ENCODE results near the gene PARVA.

PARVA gene

DNA sequence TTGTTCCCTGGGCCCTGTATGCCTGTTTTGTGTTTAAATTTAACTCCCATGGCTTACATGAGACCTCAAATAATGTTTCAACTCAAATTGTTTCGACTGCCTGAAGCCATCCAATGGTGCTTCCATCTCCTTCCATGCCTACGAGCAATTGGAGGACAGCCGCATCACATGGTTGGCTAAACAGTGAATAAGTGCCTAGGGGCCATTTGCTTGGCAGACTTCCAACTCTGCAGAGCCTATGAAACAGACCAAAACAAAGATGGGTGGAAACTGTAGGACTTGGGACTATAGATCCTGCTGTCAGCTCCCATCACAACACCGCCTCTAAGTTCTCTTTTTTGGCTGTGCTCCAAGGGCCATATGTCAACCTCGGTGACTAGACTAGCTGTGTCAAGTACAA, 84.1 kb downstream of the PARVA start:
- no peaks in the 10 kb centered on the region for H3K4me1 Mint-ChIP-seq (ENCODE audit: low read depth)
- peaks cover 10% of the 10 kb centered on the region for H3K27me3 Mint-ChIP-seq (ENCODE audit: low read depth)
- H3K4me3 Mint-ChIP-seq = no peak overlapping the region
- H3K27ac Mint-ChIP-seq = no peak overlapping the region
- H3K9me3 Mint-ChIP-seq = peaks cover 6% of the 10 kb centered on the region
- no peaks in the 10 kb centered on the region for H3K36me3 Mint-ChIP-seq (ENCODE audit: low read depth)

DNA sequence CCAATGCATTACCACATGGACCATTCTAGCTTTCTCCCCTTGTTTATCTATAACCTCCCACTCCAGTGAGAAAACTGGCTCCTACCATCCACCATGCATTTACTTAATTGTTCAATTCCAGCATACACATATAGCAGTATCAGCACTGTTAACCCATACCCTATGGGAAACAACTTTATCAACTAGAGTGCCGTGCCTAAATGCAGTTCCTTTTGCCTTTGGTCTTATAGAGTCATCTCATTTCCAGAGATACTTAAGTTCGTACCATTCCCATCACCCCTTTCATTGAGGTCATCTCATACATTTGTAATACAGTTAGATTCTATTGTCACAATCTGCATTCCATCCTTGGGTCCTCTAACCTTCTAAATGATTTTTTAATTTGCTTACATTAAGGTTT, 86.9 kb downstream of the PARVA start:
- Mint-ChIP-seq H3K9me3 (peaks cover 6% of the 10 kb centered on the region), H3K4me3 (no peak overlapping the region), H3K36me3 (ENCODE audit: low read depth) (no peaks in the 10 kb centered on the region), H3K4me1 (ENCODE audit: low read depth) (no peaks in the 10 kb centered on the region), H3K27ac (no peak overlapping the region), H3K27me3 (ENCODE audit: low read depth) (peaks cover 6% of the 10 kb centered on the region)

DNA sequence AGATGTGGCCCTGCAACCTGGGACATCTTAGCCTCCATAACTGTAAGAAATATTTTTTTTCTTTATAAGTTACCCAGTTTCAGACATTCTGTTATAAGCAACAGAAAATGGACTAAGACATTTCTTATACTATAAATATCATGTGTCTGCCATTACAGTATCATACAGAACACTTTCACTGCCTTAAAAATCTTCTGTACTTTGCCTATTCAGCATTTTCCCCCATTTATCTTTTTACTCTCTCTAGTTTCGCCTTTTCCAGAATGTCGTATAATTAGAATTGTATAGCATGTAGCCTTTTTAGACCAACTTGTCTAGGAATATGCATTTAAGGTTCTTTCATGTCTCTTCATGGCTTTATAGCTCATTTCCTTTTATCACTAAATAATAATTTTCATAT, 88.0 kb downstream of the PARVA start:
- no peaks in the 10 kb centered on the region for H3K4me1 Mint-ChIP-seq (ENCODE audit: low read depth)
- peaks cover 6% of the 10 kb centered on the region for H3K27me3 Mint-ChIP-seq (ENCODE audit: low read depth)
- peaks cover 6% of the 10 kb centered on the region for H3K9me3 Mint-ChIP-seq
- no peaks in the 10 kb centered on the region for H3K36me3 Mint-ChIP-seq (ENCODE audit: low read depth)
- no peak overlapping the region for H3K27ac Mint-ChIP-seq
- no peak overlapping the region for H3K4me3 Mint-ChIP-seq

DNA sequence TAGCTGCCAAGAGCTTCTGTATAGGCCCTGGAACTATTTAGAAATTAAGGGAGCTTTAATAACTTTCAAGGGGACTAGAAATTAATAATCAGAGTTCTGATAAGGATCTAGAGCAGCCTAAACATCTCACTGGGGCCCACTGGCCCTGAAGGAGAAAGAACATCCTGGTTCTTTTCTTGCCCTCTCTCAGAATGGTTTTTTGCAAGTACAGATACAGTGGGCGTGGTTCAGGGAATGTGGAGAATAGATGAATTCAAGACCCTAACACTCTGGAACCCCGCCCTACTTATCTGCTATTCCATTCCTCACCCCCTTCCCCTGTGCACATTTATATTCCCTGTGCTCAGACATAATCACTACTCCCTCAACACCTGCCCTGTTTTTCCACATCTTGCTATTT, 90.2 kb downstream of the PARVA start:
- H3K36me3 Mint-ChIP-seq (ENCODE audit: low read depth) = no peaks in the 10 kb centered on the region
- peaks cover 6% of the 10 kb centered on the region for H3K9me3 Mint-ChIP-seq
- peaks cover 6% of the 10 kb centered on the region for H3K27me3 Mint-ChIP-seq (ENCODE audit: low read depth)
- no peak overlapping the region for H3K27ac Mint-ChIP-seq
- no peak overlapping the region for H3K4me3 Mint-ChIP-seq
- no peaks in the 10 kb centered on the region for H3K4me1 Mint-ChIP-seq (ENCODE audit: low read depth)

DNA sequence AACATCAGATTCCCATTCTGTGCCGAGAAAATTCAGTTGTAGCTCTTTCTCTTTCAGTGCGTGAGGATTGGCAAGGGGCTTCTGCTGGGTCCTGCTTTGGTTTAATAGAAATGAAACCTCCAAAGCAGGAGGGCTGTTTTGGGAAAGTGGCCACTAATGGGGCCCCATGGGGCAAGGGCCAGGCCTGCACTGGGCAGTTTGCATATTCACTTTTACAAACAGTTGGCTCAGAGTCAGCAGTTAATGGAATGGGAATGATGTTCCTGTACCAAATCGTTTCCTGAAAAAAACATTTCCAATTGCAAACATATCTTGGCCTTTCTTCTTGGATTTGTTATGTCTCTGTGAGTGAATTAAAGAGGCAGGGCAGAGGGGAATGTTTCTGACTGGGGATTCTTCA, 92.1 kb downstream of the PARVA start:
- Mint-ChIP-seq H3K27me3 (ENCODE audit: low read depth) (no peaks in the 10 kb centered on the region), H3K4me1 (ENCODE audit: low read depth) (no peaks in the 10 kb centered on the region), H3K36me3 (ENCODE audit: low read depth) (no peaks in the 10 kb centered on the region), H3K9me3 (no peaks in the 10 kb centered on the region), H3K4me3 (no peak overlapping the region), H3K27ac (no peak overlapping the region)

DNA sequence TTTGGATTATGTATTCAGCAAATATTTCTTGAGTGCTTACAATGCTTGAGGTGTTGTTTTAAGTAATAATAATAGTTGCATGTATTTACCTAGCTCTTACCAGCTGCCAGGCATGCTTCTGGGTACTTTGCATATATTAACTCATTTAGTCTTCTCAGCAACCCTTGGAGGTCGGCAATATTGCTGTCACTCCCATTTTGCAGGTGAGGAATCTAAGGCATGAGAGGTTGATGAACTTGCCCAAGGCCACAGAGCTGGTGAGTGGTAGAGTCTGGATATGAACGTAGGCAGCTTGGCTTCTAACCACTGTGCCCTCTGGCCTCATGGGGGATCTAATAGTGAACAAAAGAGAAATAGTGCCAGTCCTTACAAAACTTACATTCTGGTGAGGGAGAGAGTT, 92.9 kb downstream of the PARVA start:
- no peaks in the 10 kb centered on the region for H3K27me3 Mint-ChIP-seq (ENCODE audit: low read depth)
- no peak overlapping the region for H3K4me3 Mint-ChIP-seq
- no peaks in the 10 kb centered on the region for H3K36me3 Mint-ChIP-seq (ENCODE audit: low read depth)
- H3K4me1 Mint-ChIP-seq (ENCODE audit: low read depth) = no peaks in the 10 kb centered on the region
- no peak overlapping the region for H3K27ac Mint-ChIP-seq
- H3K9me3 Mint-ChIP-seq = no peaks in the 10 kb centered on the region

DNA sequence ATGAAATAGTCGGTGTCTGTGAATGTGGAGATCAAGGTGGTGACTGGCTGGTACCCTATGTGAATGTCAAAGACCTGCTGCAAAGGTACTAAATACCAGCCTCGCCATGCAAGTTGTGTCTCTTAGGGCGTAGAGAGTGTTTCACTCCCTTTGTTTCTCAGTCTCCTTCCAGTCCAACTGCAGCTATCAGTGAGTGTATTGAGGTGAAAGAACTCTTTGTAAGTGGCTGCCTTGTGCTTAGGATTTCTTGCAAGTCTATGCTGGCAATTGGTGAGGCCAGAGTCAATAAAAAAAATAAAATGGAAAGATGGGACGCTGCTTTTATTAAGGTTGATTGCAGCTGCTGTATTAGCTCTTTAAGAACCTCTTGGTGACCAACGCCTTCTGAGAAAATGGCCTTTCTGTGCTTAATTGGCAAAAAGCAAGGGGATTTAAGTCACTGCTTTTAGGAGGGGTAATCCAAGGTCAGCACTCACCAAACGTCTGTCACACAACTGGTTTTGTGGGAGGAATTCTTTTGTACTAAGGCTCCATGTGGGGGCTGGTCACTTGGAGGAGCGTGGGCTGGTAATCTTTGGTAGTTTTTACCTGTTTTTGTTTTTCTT, 95.1 kb downstream of the PARVA start:
- Mint-ChIP-seq H3K36me3 (ENCODE audit: low read depth) (no peaks in the 10 kb centered on the region), H3K27ac (no peak overlapping the region), H3K4me3 (no peak overlapping the region), H3K4me1 (ENCODE audit: low read depth) (no peaks in the 10 kb centered on the region), H3K27me3 (ENCODE audit: low read depth) (no peaks in the 10 kb centered on the region), H3K9me3 (no peaks in the 10 kb centered on the region)

DNA sequence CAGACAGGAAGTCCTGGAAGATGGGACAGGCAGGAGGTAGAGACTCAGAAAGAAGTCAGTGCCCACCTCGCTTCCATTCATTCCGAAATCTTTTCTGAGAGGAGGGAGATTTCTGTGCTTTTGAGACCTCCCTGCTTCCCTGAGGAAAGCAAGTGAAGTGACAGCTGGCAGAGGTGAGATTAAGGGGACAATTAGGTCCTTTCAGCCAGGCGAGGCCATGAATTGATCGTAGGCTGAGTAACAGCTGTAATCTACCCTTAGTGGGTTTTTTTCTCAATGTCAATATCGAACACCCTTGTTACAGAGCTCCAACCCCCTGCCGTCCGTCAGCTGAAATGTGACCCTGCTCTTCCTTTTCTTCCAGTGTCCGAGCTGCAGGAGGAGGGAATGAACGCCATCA, 96.0 kb downstream of the PARVA start:
- no peaks in the 10 kb centered on the region for H3K27me3 Mint-ChIP-seq (ENCODE audit: low read depth)
- H3K9me3 Mint-ChIP-seq = no peaks in the 10 kb centered on the region
- no peak overlapping the region for H3K4me3 Mint-ChIP-seq
- H3K27ac Mint-ChIP-seq = no peak overlapping the region
- no peaks in the 10 kb centered on the region for H3K4me1 Mint-ChIP-seq (ENCODE audit: low read depth)
- no peaks in the 10 kb centered on the region for H3K36me3 Mint-ChIP-seq (ENCODE audit: low read depth)

DNA sequence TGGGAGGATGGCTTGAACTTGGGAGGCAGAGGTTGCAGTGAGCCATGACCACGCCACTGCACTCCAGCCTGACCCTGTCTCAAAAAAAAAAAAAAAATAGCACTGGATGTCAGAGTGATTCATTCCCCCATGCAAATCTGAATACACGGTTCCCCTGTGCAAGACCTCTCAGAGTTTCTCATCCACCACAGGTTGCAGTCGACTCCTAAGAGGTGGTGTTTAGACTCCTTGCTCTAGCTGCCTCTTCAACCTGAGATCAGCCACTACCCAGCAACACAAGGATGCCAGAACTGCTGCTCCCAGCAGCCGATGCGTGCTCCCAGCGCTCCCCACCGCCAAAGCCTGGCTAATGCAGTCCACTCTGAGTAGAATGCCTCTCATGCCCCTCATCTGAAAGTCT, 97.5 kb downstream of the PARVA start:
- Mint-ChIP-seq H3K4me3 (no peak overlapping the region), H3K27me3 (ENCODE audit: low read depth) (no peaks in the 10 kb centered on the region), H3K9me3 (no peaks in the 10 kb centered on the region), H3K27ac (no peak overlapping the region), H3K36me3 (ENCODE audit: low read depth) (no peaks in the 10 kb centered on the region), H3K4me1 (ENCODE audit: low read depth) (no peaks in the 10 kb centered on the region)

DNA sequence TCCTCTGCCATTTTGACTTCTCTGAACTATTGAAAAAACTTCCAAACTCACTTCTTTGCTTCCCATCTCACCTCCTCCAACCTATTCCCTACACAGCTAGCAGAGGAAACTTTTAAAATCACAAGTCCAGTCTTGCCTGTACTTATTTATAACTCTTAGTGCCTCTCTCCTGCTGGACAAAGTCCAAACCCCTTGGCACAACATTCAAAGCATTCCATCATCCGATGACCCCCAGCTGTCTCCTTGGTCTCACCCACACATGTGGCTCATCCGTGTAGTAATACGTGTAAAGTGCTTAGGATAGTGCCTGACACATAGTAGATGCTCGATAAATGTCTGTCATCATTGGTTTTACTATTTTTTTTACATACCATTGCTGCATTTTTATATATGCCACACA, 101.4 kb downstream of the PARVA start:
- H3K36me3 Mint-ChIP-seq (ENCODE audit: low read depth) = no peaks in the 10 kb centered on the region
- no peaks in the 10 kb centered on the region for H3K4me1 Mint-ChIP-seq (ENCODE audit: low read depth)
- H3K27ac Mint-ChIP-seq = no peak overlapping the region
- no peak overlapping the region for H3K4me3 Mint-ChIP-seq
- H3K9me3 Mint-ChIP-seq = no peaks in the 10 kb centered on the region
- no peaks in the 10 kb centered on the region for H3K27me3 Mint-ChIP-seq (ENCODE audit: low read depth)

DNA sequence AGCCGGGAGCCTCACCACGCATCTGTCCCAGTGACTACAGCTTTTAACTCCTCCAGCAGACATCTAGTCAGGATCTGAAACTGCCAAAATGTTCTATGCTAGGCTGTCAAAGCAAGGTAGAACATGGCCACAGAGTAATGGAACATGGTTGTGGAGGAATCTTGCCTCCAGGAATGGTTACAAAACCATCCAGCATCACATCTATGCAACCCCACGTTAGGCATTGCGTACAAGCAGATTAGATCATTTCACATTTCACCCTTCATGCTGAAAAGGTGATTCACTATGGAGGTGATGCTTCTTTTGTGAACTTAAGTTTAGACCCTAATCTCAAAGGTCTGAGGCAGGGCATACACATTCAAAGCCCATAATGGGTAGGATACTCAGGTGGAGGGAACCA, 103.0 kb downstream of the PARVA start:
- H3K9me3 Mint-ChIP-seq = no peaks in the 10 kb centered on the region
- H3K4me3 Mint-ChIP-seq = no peak overlapping the region
- H3K27me3 Mint-ChIP-seq (ENCODE audit: low read depth) = no peaks in the 10 kb centered on the region
- no peaks in the 10 kb centered on the region for H3K36me3 Mint-ChIP-seq (ENCODE audit: low read depth)
- no peaks in the 10 kb centered on the region for H3K4me1 Mint-ChIP-seq (ENCODE audit: low read depth)
- no peak overlapping the region for H3K27ac Mint-ChIP-seq

DNA sequence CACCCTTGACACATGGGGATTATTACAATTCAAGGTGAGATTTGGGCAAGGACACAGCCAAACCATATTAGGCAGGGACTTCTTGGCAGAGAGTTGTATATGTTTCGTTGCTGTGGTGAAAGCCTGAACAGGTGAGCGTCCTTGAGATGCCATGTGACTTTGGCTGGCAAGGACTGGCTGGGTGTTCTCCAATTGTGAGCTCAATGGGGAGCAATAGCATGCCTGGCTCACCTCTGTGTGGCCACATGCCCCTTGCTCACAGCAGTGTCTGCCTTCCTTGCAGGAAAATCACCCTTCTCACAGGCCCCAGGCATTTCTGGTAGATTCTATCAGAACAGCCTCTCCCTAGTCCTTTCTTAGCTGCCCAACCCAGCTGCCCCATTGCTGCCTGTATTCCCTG, 105.5 kb downstream of the PARVA start:
- H3K27ac Mint-ChIP-seq = no peak overlapping the region
- H3K36me3 Mint-ChIP-seq (ENCODE audit: low read depth) = no peaks in the 10 kb centered on the region
- H3K4me3 Mint-ChIP-seq = no peak overlapping the region
- H3K9me3 Mint-ChIP-seq = no peaks in the 10 kb centered on the region
- H3K27me3 Mint-ChIP-seq (ENCODE audit: low read depth) = no peaks in the 10 kb centered on the region
- H3K4me1 Mint-ChIP-seq (ENCODE audit: low read depth) = no peaks in the 10 kb centered on the region

DNA sequence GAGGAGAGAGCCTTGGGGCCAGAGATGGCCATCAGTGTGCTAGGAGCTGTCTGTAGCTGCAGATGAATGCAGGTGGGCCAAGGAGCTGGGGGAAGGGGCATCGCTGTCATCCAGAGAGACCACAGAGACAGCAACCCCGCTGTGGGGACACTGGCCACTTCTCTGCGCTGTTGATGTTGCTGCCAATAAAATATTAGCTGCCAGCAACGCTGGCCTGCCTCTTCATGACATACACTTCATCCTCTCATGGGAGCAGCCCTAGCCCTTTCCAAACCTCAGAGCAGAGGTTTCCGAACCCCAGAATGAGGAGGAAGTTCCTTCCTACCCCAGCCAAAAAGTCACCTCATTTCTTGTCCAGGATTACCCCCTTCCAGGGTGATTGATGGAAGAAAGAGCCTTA, 106.2 kb downstream of the PARVA start:
- no peaks in the 10 kb centered on the region for H3K36me3 Mint-ChIP-seq (ENCODE audit: low read depth)
- H3K4me3 Mint-ChIP-seq = no peak overlapping the region
- no peaks in the 10 kb centered on the region for H3K27me3 Mint-ChIP-seq (ENCODE audit: low read depth)
- peaks cover 4% of the 10 kb centered on the region for H3K9me3 Mint-ChIP-seq
- H3K4me1 Mint-ChIP-seq (ENCODE audit: low read depth) = no peaks in the 10 kb centered on the region
- H3K27ac Mint-ChIP-seq = no peak overlapping the region

DNA sequence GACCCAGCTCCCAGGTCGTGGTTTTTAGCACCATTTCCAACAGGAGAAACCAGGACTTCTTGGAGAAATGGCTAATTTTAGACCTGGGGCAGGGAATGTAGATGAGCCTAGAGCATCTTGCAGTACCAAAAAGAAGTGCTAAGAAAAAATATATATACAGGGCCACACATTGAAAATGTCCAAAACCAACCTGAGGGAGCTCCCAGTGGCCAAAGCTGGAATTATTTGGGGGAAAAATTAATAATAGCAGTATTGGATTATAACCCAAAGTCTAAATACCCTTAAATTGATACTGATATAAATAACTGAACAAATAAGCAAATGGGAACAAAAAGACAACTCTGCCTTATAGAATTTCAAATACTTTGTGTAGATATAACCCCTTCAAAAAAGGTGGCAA, 108.0 kb downstream of the PARVA start:
- H3K36me3 Mint-ChIP-seq (ENCODE audit: low read depth) = no peaks in the 10 kb centered on the region
- no peaks in the 10 kb centered on the region for H3K27me3 Mint-ChIP-seq (ENCODE audit: low read depth)
- H3K27ac Mint-ChIP-seq = no peak overlapping the region
- H3K9me3 Mint-ChIP-seq = peaks cover 14% of the 10 kb centered on the region
- H3K4me1 Mint-ChIP-seq (ENCODE audit: low read depth) = no peaks in the 10 kb centered on the region
- no peak overlapping the region for H3K4me3 Mint-ChIP-seq

DNA sequence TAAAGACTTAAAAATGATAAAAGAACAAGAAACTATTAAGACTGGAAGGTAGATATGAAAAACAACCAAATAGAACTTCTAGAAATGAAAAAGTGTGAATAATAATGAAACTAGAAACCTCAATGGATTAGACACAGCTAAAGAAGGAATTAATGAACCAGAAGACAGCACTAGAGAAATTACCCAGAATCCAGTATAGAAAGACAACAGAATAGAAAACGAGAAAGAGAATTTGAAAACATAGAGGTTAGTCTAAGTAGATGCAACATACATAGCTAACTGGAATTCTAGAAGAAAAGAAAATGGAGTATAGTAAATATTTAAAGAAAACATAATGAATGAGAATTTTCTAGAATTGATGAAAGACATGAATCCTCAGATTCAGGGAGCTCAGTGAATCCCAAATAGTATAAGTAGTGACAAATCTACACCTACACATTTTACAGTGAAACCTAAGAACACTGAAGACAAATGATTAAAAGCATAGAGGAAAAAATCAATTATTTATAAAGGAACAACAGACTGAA, 111.9 kb downstream of the PARVA start:
- Mint-ChIP-seq H3K4me3 (no peak overlapping the region), H3K27me3 (ENCODE audit: low read depth) (no peaks in the 10 kb centered on the region), H3K4me1 (ENCODE audit: low read depth) (no peaks in the 10 kb centered on the region), H3K27ac (no peak overlapping the region), H3K9me3 (peaks cover 14% of the 10 kb centered on the region), H3K36me3 (ENCODE audit: low read depth) (no peaks in the 10 kb centered on the region)

DNA sequence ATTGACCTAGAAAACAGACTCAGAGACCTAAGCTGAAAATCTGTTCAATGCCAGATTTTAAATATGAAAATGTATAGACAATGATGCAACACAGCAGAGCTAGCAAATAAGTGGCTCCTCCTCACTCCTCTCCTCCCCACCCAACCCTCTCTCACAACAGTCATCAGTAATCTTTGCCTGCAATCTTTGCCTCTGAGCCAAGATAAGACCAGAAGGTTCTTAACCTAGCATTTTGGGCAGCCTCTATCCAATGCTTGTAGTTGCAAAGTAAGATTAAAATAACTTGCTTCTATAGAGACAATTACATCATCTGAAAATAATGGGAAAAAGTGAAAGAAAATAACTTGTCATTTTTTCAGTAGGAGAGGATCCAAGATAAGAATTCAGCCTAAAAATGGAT, 117.3 kb downstream of the PARVA start:
- H3K27me3 Mint-ChIP-seq (ENCODE audit: low read depth) = peaks cover 11% of the 10 kb centered on the region
- no peak overlapping the region for H3K4me3 Mint-ChIP-seq
- H3K9me3 Mint-ChIP-seq = peaks cover under 1% of the 10 kb centered on the region
- H3K4me1 Mint-ChIP-seq (ENCODE audit: low read depth) = no peaks in the 10 kb centered on the region
- H3K36me3 Mint-ChIP-seq (ENCODE audit: low read depth) = no peaks in the 10 kb centered on the region
- no peak overlapping the region for H3K27ac Mint-ChIP-seq

Measured in T-helper 1 cell treated with Interleukin-12 subunit alpha and Interleukin-12 subunit beta and Interleukin-4 antibody, amounts not matched to agents 30 μg/mL and 1 μg/mL, for 36 hours (primary cell).